Mucosa of descending colon (tissue), 3 donors: ENCODE data around the gene SIGLEC11. TPM values are rescaled to one million over a fixed set of nuclear protein-coding genes. Genes with fewer than 3 reads are reported as not detected.
"Not testable (repeated sequence)": the region's sequence is repeated elsewhere in the genome, so short reads cannot be mapped to it uniquely, and the experiment has no call there.

Experiments
- ATAC-seq: fragments of 200-7000 bp; cut with Tn5 transposase; one replicate; pipeline ENCODE4 v1.9.1; 2020; ENCODE audit warnings: mild to moderate bottlenecking, moderate library complexity
- DNase-seq, 3 donors: peaks; one replicate each; pipeline ENCODE4 v3.0.0-alpha.2; 2020
- H3K36me3 ChIP-seq: fragments of 200-600 bp; one replicate; pipeline ENCODE4 v1.8.0; 2021; ENCODE audit warnings: low read depth, mild to moderate bottlenecking
- H3K4me1 ChIP-seq: fragments of 200-600 bp; one replicate; pipeline ENCODE4 v1.8.0; 2021; ENCODE audit warnings: low read depth, mild to moderate bottlenecking
- H3K4me3 ChIP-seq: fragments of 200-600 bp; one replicate; pipeline ENCODE4 v1.8.0; 2021; ENCODE audit warnings: mild to moderate bottlenecking
- H3K9me3 ChIP-seq: fragments of 200-600 bp; one replicate; pipeline ENCODE4 v1.8.0; 2021; ENCODE audit warnings: mild to moderate bottlenecking
- intact Hi-C, 2 donors: fragments of 100-400 bp; cut with DNase I in 1 of 2; cut with micrococcal nuclease in 1 of 2; formaldehyde crosslinking; loops; one replicate each; pipeline versions ENCODE4 v1.11.0 to v1.11.1; 2022; cut with DNase I, micrococcal nuclease
- long read RNA-seq, 2 donors: library from polyadenylated mRNA; unstranded; transcript quantifications; one replicate each; pipeline ENCODE4 v2.0.0, GENCODE V29; 2019 to 2021
- total RNA-seq, 3 donors: library from RNA; stranded (reverse); fragmentation: NEBNext Ultra II Directional in 2 of 3; extraction: Animal tissue kit (Norgen Biotek cat#: 25700) in 2 of 3; gene quantifications; one replicate each; pipeline versions ENCODE4 v1.2.1 to v1.2.4, GENCODE V29; 2021 to 2023
- TF ChIP-seq, protein P1 (sequence below): fragments of 200-600 bp; IDR thresholded peaks from one replicate; pipeline ENCODE4 v1.8.0; 2022; ENCODE audit warnings: antibody characterized with exemption, mild to moderate bottlenecking
- donor health status: DM: no; HTN: no; CAD: no; lungs with moderate emphysema.
- donor health status: DM: no; HTN: no; CAD: no.
- donor health status: DM: no; HTN: yes; CAD: no.

The SIGLEC11 gene, protein sequence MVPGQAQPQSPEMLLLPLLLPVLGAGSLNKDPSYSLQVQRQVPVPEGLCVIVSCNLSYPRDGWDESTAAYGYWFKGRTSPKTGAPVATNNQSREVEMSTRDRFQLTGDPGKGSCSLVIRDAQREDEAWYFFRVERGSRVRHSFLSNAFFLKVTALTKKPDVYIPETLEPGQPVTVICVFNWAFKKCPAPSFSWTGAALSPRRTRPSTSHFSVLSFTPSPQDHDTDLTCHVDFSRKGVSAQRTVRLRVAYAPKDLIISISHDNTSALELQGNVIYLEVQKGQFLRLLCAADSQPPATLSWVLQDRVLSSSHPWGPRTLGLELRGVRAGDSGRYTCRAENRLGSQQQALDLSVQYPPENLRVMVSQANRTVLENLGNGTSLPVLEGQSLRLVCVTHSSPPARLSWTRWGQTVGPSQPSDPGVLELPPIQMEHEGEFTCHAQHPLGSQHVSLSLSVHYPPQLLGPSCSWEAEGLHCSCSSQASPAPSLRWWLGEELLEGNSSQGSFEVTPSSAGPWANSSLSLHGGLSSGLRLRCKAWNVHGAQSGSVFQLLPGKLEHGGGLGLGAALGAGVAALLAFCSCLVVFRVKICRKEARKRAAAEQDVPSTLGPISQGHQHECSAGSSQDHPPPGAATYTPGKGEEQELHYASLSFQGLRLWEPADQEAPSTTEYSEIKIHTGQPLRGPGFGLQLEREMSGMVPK
- 1 to 10 TPM in 2 of 3 donors, under 1 TPM in 1; 0.49 to 2.0 (median 1.1) TPM for total RNA-seq
- long read RNA-seq, donor 1, result 0 reads
- long read RNA-seq, donor 2, result 0 reads

DNA sequence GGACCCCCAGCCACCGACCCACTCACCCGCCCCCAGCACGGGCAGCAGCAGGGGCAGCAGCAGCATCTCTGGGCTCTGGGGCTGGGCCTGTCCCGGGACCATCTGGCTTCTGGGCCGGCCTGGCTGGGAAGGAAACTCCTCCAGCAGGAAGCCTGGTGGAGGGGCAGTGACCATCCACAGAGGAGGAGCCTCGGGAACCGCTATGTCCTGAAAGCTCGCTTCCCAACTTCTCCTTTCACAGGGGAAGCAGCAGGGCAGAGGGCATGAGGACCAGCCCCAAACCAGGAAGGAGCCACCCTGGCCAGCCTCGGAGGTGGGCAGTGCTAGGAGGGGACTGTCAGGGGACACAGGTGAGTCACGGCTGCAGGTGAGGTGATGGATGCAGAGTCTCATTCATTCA is at the start of gene SIGLEC11:
Gene SIGLEC11, minus strand, starts transcription at position 193 of the 400 bp plus-strand sequence. Its CDS starts 91 bp downstream, at position 102.
- H3K9me3 ChIP-seq, H3K4me1 ChIP-seq, H3K4me3 ChIP-seq, intact Hi-C loops, H3K36me3 ChIP-seq: not testable (repeated sequence)
- DNase-seq, result peak in 2 of 3 donors; percentile 17
- peak; percentile 30 for ATAC-seq

DNA sequence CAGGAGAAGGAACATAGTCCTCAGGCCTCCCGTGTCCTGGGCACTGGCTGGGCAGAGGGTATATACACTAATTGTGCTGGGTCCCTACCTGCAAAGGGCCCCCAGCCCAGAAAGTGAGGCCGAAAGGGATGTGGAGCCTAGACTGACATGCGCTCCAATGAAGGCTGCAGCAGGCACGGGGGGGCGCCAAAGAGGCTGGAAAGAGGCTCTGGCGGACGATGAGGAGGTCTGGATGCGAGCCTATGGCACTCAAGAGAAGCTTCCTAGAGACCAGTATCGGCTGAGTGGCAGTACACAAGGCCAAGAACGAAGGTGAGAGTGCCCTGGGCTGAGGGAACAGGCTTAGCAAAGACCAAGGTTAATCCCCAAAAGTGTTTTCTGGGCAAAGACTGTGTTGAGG is 47.6 kb upstream of the SIGLEC11 start:
- DNase-seq, result peak in 2 of 3 donors; percentile 43 to 44
- H3K36me3 ChIP-seq, result peaks cover 8% of the 10 kb centered on the region
- ATAC-seq, result peak; percentile 46
- TF ChIP-seq, protein P1, sequence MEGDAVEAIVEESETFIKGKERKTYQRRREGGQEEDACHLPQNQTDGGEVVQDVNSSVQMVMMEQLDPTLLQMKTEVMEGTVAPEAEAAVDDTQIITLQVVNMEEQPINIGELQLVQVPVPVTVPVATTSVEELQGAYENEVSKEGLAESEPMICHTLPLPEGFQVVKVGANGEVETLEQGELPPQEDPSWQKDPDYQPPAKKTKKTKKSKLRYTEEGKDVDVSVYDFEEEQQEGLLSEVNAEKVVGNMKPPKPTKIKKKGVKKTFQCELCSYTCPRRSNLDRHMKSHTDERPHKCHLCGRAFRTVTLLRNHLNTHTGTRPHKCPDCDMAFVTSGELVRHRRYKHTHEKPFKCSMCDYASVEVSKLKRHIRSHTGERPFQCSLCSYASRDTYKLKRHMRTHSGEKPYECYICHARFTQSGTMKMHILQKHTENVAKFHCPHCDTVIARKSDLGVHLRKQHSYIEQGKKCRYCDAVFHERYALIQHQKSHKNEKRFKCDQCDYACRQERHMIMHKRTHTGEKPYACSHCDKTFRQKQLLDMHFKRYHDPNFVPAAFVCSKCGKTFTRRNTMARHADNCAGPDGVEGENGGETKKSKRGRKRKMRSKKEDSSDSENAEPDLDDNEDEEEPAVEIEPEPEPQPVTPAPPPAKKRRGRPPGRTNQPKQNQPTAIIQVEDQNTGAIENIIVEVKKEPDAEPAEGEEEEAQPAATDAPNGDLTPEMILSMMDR, result no peak
- no peaks in the 10 kb centered on the region for H3K9me3 ChIP-seq
- no peak overlapping the region for H3K4me3 ChIP-seq
- peaks cover 5% of the 10 kb centered on the region for H3K4me1 ChIP-seq
- intact Hi-C loops, result no loop called here

DNA sequence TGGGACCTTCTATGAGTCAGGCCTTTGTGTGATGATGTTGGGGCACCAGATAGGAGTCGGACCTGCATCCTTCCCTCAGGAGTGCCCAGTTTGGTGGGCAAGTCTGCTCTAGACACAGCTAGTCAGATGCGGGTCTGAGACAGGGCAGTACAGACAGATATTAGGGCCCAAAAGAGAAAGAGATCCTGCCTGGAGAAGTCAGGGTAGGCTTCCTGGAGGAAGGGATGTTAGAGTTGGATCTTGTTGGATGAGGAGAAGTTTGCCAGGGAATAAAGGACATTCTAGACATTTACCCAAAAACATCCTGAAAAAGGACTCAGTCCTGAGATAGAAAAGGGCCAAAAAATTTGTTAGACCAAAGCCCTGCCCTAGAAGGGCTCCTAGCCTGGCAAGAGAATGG is 47.0 kb upstream of the SIGLEC11 start:
- no peak for DNase-seq
- H3K4me1 ChIP-seq, result peaks cover 5% of the 10 kb centered on the region
- H3K4me3 ChIP-seq, result no peak overlapping the region
- H3K9me3 ChIP-seq, result no peaks in the 10 kb centered on the region
- intact Hi-C loops, result no loop called here
- TF ChIP-seq, protein P1, result no peak
- H3K36me3 ChIP-seq, result peaks cover 9% of the 10 kb centered on the region
- no peak for ATAC-seq

DNA sequence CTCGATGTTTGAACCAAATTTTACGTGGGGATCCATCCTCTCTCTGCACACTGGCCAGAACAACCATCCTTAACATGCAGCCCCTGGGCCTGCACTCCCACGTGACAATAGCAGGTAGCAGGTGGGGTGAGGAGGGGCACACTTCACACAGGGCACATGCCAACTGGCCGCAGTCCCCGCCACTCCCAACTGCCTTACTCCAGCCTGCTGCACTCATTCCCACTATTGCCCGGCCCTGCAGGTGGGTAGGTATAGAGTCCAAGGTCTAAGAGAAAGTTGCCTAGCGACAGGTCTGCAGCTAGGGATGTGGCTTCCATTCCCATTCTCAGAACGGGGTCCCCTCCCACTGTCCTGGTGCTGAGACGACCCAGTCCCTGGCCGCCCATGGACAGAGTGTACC is 46.2 kb upstream of the SIGLEC11 start:
- H3K9me3 ChIP-seq, result no peaks in the 10 kb centered on the region
- H3K4me1 ChIP-seq, result peaks cover 5% of the 10 kb centered on the region
- TF ChIP-seq, protein P1, result no peak
- peaks cover 9% of the 10 kb centered on the region for H3K36me3 ChIP-seq
- no peak for ATAC-seq
- H3K4me3 ChIP-seq, result no peak overlapping the region
- no peak for DNase-seq
- intact Hi-C loops, result no loop called here

DNA sequence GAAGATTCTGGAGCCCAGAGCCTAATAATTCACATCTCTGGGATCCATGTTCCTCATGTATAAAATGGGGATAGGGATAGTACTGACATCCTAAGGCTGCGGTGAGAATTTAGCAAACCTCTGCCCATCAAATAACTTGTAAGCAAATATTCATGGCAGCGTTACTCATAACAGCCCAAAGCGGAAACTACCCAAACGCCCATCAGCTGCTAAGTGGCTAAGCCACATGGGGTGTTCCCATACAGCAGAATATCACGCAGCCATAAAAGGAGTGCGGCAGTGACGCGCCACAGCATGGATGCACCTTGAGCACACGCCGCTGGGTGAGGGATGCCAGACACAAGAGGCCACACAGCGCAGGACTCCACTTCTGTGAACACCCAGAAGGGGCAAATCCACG is 44.5 kb upstream of the SIGLEC11 start:
- Histone ChIP-seq H3K9me3 (no peaks in the 10 kb centered on the region), H3K4me3 (no peak overlapping the region), H3K36me3 (peaks cover 11% of the 10 kb centered on the region), H3K4me1 (peaks cover 5% of the 10 kb centered on the region)
- ATAC-seq, result no peak
- intact Hi-C loops, result no loop called here
- DNase-seq, result no peak
- TF ChIP-seq, protein P1, result no peak
